K562 treated with DMSO at 1 percent for 48 hours (cell line): ENCODE results near the gene UBL3. TPM values are rescaled to one million over a fixed set of nuclear protein-coding genes. Genes with fewer than 3 reads are reported as not detected.

Source experiments
- total RNA-seq: library from RNA; unstranded; fragments of 300-600 nt; gene quantifications from 2 replicates; pipeline ENCODE4 v1.2.3, GENCODE V29; 2022; ENCODE audit warnings: low replicate concordance; ENCODE audit errors: extremely low read depth

The UBL3 gene, protein sequence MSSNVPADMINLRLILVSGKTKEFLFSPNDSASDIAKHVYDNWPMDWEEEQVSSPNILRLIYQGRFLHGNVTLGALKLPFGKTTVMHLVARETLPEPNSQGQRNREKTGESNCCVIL
- not detected in 2 replicates for total RNA-seq

DNA sequence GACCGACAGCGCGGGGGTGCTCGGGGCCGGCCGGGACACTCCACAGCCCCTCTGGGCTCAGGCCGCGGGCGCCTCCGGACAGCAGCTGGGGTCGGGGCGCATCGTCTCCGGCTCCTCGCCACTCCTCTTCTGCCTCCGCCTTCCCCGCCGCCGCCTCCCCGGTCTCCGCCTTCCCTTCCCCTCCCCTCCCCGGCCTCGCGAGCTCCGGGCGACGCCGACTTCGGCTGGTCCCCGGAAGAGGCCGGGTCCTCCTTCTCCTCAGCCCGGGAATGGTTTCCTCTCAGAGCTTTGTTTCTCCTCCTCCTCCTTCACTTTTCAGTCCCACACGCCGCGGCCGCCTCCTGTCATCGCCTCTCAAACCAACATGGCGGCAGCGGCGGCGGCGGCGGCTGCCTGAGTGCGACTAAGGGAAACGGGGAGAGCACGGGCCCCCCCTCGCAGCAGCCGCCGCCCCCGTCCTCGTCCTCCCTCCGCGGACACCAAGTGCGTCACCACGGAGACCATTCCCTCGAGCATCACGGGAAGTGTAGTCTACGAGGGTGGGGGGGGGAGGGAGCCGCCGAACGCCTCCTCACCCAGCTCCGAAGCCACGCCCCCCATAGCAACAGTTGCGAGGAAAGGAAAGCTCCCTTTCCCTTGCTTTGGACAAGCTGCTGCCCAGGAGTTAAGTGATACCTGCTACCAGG lies at the start of gene UBL3:
TSS of gene UBL3 (minus strand) at position 405 of the 686 bp plus-strand sequence. CDS start 1,079 bp downstream, outside the sequence.

